ENCODE data around the gene TPRN. TPM values are rescaled to one million over a fixed set of nuclear protein-coding genes. Genes with fewer than 3 reads are reported as not detected.
"Not testable (repeated sequence)": the region's sequence is repeated elsewhere in the genome, so short reads cannot be mapped to it uniquely, and the experiment has no call there.

The TPRN gene, protein sequence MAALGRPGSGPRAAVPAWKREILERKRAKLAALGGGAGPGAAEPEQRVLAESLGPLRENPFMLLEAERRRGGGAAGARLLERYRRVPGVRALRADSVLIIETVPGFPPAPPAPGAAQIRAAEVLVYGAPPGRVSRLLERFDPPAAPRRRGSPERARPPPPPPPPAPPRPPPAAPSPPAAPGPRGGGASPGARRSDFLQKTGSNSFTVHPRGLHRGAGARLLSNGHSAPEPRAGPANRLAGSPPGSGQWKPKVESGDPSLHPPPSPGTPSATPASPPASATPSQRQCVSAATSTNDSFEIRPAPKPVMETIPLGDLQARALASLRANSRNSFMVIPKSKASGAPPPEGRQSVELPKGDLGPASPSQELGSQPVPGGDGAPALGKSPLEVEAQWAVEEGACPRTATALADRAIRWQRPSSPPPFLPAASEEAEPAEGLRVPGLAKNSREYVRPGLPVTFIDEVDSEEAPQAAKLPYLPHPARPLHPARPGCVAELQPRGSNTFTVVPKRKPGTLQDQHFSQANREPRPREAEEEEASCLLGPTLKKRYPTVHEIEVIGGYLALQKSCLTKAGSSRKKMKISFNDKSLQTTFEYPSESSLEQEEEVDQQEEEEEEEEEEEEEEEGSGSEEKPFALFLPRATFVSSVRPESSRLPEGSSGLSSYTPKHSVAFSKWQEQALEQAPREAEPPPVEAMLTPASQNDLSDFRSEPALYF
- total RNA-seq, result 8.8 TPM

DNA sequence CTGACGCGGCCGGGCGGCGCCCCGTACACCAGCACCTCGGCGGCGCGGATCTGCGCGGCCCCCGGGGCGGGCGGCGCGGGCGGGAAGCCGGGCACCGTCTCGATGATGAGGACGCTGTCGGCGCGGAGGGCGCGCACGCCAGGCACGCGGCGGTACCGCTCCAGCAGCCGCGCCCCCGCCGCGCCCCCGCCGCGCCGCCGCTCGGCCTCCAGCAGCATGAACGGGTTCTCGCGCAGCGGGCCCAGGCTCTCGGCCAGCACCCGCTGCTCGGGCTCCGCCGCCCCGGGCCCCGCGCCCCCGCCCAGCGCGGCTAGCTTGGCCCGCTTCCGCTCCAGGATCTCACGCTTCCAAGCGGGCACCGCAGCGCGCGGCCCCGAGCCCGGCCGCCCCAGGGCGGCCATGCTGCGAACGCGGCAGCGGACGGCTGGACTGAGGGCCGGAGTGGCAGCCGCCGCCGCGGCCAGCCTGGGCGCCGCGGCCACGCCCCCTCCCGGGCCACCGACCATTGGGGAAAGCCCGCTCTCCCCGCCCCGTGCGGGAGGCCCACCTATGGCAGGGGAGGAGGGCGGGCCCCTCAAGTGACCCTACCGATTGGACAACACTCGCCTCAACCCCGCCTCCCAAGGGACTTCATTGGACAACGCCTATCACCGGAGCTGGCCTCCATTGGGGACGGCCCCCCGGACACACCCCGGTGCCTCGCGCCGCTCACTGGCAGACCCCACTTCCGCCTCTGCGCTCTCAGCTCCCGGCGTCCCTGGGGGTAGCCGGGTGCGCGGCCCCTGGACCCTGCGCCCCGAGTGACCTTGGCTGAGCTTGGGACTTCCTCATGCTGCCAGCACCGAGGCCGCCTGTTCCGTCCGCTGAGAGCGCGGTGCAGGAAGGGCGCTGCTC lies at the start of gene TPRN:
TPRN (minus strand) TSS at position 431 of the 894 bp plus-strand sequence; CDS start at position 401, 30 bp downstream.
- intact Hi-C loops (cut with DNase I), result no loop called here
- ATAC-seq (peak; percentile 99), DNase-seq (ENCODE audit: low spot score) (peak; percentile 99)

DNA sequence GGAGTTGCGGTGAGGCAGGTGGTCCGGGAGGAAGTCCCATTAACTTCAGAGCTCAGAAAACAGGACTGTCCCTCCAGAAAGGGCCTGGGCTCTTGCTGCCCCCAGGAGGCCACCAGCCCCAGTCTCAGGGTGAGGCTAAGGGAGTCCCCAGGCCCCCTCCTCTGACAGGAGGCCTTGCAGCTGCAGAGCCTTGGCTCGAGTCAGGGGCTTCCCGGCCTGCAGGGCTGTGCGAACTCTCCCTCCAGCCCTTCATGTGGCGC lies 47.3 kb upstream of the TPRN start:
- DNase-seq (ENCODE audit: low spot score) (no peak), ATAC-seq (no peak)
- intact Hi-C loops (cut with DNase I), result no loop called here

DNA sequence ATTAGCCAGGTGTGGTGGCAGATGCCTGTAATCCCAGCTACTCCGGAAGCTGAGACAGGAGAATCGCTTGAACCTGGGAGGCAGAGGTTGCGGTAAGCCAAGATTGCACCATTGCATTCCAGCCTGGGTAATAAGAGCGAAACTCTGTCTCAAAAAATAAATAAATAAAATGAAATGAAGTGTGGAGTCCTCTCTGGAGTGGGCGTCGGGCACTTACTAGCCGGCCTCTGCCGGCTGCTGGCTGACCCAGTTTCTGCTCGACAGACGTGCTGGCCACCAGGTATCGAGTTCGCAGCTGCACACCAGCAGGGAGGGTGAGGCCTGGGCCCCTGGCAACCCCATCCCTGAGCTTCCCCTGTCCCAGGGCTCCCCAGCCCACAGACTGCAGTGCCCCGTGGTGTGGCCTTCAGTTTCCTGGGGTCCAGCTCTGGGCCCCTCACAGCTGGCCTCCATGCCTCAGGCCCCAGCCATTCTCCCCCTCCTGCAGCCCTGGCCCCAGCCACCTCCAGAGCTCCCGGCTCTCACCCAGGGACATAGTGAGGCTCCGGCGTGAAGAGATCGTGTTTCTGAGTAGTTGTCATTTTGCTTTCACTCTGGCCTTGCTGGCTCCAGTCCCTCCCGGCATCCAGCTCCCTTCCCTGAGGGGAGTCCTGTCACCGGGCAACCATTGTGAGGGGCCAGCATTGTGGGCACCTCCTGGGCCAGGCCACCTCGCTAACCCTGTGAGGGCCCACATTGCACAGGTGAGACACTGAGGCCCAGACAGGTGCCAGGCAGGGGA lies 46.8 kb upstream of the TPRN start:
- DNase-seq (ENCODE audit: low spot score) (no peak), ATAC-seq (no peak)
- intact Hi-C loops (cut with DNase I), result no loop called here

DNA sequence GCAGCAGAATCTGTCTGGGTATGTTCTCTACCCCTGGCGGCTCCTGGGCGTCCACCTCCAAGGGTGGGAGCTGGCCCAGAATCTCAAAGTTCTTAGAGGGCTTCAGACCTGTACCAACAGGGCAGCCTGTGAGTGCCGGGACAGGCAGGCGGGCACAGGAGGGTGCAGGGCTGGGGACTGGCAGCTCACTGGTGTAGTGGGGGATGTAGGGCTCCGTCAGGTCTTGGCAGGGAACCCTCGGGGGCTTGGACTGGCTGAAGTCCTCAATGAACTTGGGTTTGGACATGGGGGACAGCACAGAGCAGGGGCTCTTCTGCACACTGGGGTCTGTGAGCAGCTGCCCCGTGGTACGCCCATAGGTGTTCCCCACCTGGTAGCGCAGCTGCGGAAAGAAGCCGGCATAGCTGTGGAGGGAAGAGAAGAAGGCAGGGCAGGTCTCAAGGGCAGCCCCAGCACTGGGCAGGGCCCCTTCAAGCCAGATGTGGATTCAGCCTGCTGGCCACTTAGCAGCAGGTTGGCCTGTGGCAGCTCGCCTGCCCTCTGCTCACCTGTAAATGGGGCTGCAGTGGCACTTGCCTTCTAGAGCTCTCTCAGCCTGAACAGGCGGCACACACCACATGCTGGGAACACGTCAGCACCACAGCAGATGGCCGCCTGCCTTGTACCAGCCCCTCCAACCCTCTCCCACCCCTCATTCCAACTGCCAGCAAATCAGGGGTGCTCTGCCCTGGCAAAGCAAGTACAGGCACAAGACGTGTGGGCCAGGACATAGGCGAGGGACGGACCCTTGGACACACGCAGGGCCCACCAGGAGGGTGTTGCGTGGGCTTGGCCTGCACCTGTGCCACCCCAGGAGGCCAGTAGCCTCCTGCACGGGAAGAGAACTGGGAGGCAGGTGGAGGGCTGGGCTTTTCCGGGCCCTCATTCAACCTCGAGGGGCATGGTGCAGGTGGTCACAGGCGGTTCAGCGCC lies 45.2 kb upstream of the TPRN start:
- no peak for ATAC-seq
- intact Hi-C loops (cut with DNase I), result no loop called here
- no peak for DNase-seq (ENCODE audit: low spot score)

DNA sequence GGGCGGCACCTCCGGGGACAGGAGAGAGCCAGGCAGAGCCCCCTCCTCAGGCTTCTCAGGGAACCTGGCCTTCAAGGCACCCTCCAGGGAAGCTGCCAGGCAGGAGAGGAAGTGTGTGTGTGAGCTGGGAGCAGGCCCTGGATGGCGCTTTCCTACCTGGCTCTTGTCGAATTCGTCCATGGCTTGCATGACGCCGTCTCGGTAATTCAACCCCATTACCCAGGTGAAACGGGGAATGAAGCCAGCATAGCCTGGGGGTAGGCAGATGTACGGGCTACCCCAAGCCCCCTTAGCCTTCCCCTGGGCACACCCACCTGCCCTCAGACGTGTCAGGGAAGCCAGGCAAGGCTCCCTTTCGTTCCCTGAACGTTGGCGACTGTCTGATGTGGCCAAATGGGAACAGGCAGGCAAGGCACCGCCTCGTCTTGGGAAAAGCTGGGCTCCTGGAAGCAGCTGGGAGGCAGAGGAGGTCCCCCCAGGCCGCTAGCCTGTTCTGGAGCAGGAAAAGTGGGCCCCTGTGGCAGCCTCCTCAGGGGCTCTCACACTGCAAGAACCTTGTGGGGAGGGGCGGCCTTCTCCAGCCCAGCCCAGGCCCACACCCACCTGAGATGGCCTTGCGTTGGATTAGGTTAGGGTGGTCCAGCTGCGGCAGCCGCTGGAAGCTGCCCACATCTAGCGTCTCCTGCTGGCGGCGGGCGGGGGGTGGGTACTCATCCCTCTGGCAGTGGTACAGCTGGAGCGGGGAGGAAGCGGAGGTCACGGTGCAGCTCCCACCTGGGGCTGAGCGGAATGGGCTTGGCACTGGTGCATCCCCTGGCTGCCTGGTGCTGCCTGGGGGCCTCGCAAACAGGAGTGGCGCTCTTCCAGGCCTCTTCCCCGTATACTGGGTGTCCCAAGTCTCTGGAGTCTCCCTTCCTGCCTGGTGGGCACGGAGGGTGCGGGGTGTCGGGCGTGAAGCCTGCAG lies 44.2 kb upstream of the TPRN start:
- ATAC-seq (no peak), DNase-seq (ENCODE audit: low spot score) (no peak)
- intact Hi-C loops (cut with DNase I), result no loop called here

DNA sequence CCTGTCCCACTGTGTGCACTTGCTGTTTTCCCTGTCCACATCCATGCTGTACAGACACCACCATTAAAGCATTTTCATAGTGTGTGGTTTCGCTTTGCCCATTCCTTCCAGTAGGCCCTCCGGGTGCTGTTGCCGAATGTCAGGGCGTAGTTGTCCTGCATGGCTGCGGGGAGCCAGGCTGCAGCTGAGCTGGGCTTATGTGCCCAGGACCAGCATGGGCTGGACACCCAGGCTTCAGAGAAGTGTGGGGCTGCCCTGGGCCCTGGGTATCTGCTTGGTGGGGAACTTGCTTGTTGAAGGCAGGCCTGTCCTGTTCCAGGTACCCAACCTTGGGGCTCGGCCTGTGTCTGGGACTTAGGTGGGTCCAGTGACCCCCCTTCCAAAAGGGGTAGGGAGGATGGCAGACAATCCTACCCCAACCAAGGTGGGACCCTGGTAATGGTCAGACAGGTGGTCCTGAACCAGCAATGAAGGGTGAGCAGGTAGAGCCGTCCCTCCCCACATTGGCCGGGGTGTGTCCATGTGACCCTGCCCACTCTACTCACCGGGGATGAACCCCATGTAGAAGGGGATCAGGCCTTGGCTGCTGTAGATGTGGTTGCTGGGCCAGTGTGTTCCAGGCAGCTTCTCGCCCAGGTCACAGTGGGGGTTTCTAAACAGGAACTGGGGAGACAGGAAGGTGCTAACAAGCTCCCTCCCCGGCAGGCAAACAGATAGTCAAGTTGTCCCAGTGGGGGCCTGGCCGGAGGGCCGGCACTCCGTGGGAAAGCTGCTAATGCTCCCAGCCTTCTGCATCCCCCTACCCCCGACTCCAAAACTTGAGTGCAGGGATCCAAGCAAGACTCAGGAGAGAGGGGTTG lies 43.3 kb upstream of the TPRN start:
- DNase-seq (ENCODE audit: low spot score) (no peak), ATAC-seq (no peak)
- intact Hi-C loops (cut with DNase I), result no loop called here

DNA sequence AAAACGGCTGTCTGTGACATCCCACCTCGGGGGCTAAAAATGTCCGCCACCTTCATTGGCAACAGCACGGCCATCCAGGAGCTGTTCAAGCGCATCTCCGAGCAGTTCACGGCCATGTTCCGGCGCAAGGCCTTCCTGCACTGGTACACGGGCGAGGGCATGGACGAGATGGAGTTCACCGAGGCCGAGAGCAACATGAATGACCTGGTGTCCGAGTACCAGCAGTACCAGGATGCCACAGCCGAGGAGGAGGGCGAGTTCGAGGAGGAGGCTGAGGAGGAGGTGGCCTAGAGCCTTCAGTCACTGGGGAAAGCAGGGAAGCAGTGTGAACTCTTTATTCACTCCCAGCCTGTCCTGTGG lies 42.7 kb upstream of the TPRN start:
- ATAC-seq; intact Hi-C loops (cut with DNase I); DNase-seq (ENCODE audit: low spot score): not testable (repeated sequence)

DNA sequence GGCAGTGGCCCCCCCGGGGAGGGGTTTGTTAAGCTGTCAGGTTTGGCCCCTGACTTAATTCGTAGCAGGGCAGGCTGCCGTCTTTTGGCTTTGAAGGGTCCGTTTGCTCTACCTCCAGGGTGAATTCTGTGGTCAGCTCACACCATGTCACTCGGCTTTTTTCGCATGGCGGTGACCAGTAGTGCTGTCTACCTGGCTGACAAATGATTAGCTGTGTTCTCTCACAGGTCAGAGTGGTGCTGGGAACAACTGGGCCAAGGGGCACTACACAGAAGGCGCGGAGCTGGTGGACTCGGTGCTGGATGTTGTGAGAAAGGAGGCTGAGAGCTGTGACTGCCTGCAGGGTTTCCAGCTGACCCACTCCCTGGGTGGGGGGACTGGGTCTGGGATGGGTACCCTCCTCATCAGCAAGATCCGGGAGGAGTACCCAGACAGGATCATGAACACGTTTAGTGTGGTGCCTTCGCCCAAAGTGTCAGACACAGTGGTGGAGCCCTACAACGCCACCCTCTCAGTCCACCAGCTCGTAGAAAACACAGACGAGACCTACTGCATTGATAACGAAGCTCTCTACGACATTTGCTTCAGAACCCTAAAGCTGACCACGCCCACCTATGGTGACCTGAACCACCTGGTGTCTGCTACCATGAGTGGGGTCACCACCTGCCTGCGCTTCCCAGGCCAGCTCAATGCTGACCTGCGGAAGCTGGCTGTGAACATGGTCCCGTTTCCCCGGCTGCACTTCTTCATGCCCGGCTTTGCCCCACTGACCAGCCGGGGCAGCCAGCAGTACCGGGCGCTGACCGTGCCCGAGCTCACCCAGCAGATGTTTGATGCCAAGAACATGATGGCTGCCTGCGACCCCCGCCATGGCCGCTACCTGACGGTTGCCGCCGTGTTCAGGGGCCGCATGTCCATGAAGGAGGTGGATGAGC lies 42.0 kb upstream of the TPRN start:
- DNase-seq (ENCODE audit: low spot score) (no peak), ATAC-seq (no peak)
- intact Hi-C loops (cut with DNase I), result no loop called here

DNA sequence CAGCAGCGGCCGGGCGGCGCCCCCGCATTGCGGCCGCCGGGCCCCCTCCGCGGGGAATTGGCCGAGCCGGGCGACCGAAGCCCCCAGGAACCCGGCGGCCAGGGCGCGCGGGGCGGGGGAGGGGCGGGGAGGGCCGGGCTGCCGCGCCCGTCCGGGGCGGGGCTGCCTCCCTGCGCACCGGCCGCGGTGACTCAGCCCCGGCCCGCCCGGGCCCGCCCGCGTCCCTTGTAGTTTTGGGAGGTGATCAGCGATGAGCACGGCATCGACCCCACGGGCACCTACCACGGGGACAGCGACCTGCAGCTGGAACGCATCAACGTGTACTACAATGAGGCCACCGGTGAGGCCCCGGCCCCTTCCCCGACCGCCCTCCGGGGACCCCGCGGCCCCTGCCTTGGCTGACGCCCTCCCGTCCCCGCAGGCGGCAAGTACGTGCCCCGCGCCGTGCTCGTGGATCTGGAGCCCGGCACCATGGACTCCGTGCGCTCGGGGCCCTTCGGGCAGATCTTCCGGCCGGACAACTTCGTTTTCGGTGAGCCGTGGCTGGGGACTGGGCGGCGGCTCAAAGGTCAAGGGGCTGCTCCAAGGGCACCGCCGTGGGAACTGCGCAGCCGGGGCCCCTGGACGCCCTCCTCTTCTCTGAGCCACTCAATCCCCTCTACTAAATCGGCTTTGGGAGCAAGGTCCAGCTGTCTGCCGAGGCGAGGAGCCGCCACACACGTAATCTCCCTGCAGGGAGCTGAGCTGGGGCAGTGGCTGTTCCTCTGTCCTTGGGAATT lies 41.1 kb upstream of the TPRN start:
- intact Hi-C loops (cut with DNase I), result no loop called here
- ATAC-seq, result no peak
- DNase-seq (ENCODE audit: low spot score), result peak; percentile 82

DNA sequence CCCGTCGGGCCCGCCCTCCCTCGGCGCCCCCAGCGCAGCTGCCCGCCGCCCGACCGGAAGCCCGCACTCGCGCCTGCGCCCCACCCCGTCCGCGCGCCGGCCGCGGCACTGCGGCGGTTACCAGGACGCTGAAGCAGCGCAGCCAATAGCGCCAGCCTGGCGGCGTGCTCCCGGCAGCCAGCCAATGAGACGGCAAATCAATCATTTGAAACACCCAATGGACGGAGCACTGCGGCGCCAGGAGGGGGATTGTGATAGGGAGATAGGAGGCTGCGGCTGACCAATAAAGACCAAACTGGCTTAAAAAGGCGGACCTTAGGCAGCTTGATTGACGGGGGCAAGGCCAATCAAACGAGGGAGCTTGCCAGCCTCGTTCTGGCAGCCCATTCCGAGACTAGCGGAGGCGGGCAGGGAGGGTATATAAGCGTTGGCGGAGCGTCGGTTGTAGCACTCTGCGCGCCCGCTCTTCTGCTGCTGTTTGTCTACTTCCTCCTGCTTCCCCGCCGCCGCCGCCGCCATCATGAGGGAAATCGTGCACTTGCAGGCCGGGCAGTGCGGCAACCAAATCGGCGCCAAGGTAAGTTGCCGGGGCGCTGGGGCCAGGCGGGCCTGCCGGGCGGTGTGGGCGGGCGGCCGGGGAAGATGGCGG lies 40.4 kb upstream of the TPRN start, which contains the start of gene TUBB4B:
TUBB4B (plus strand) TSS at position 447 of the 649 bp plus-strand sequence; CDS start at position 521, 74 bp downstream.
- intact Hi-C loops (cut with DNase I), result no loop called here
- DNase-seq (ENCODE audit: low spot score) (peak; percentile 99), ATAC-seq (peak; percentile 96)

DNA sequence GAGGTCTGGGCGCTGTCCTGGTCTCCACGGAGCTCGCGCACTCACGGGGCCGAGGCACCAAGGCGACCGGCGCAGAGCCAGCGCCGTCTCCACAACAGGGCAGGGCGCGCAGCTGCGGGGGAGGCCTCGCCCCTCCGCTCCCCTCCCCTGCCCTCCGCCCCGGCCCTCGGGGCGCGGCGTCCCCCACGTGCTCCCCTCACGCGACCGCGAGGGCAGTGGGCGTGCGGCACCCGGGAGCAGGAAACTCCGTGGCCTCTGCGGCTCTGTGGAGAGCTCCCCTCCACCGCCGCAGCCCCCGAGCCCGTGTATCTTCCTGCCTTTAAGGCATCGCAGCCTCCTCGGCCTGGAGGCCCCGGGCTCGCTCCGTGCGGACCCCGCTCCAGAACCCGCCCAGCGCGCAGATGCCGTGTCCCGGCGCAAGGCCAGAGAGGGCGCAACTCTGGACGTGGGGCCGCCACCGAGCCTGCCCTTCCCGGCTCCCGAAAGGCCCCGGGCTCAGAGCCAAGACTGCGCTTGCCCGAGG lies 39.8 kb upstream of the TPRN start:
- no peak for DNase-seq (ENCODE audit: low spot score)
- ATAC-seq, result peak; percentile 40
- intact Hi-C loops (cut with DNase I), result no loop called here

DNA sequence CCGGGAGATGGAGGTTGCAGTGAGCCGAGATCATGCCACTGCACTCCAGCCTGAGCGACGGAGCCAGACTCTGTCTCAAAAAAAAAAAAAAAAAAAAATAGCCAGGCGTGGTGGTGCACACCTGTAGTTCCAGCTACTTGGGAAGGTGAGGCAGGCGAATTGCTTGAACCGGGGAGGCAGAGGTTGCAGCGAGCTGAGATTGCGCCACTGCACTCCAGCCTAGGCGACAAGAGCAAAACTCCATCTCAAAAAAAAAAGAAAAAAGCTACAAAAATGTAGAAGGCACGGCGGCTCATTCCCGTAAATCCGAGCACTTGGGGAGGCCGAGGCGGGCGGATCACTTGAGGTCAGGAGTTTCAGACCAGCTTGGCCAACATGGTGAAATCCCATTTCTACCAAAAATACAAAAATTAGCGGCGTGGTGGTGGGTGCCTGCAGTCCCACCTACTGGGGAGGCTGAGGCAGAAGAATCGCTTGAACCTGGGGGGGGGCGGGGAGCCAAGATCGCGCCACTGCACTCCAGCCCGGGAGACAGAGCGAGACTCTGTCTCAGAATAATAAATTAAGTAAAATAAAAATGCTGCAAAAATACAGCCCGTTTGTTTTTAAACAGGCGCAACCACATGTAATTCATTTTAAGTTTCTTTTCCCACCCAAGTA lies 39.1 kb upstream of the TPRN start:
- intact Hi-C loops (cut with DNase I), result loop anchor here (10.0 kb wide), 1 partner anchor 55 kb away; the partner anchor contains the start of genes ANAPC2 and SSNA1
- ATAC-seq, result not testable (repeated sequence)

More for the DNA sequence above, 39.1 kb upstream of the TPRN start:
- not testable (repeated sequence) for DNase-seq (ENCODE audit: low spot score)

Measured in sciatic nerve (tissue), 2 donors.